GM19455 (cell line): ENCODE results near the gene ISG20L2.

ENCODE experiments used
- ATAC-seq: cut with Tn5 transposase; IDR thresholded peaks from one replicate; pipeline ENCODE4 v1.9.1; 2021; ENCODE audit not compliant: unreplicated experiment

The ISG20L2 gene

GRCh38 chr1:156741481-156741983 is 13.0 kb upstream of the ISG20L2 start:
- no peak for ATAC-seq

- ATAC-seq: peak; percentile 76
Measured at GRCh38 chr1:156740741-156741480, 12.3 kb upstream of the ISG20L2 start, which contains the start of gene MRPL24. MRPL24 (minus strand) TSS chr1:156741088; CDS start chr1:156738704, 2,384 bp downstream.

- peak; percentile 5 for ATAC-seq
Measured at GRCh38 chr1:156740237-156740740, 11.7 kb upstream of the ISG20L2 start.

- no peak for ATAC-seq
Measured at GRCh38 chr1:156738916-156739315, 10.3 kb upstream of the ISG20L2 start.

GRCh38 chr1:156738407-156738806 is 9.8 kb upstream of the ISG20L2 start:
- no peak for ATAC-seq

- ATAC-seq: no peak
Measured at GRCh38 chr1:156733989-156734584, 5.5 kb upstream of the ISG20L2 start.

GRCh38 chr1:156727926-156728598 is 504 bp downstream of the ISG20L2 start, which contains the start of gene METTL25B:
METTL25B (plus strand) TSS chr1:156728469; CDS start chr1:156729105, 636 bp downstream.
- peak; percentile 59 for ATAC-seq

- ATAC-seq: no peak
Measured at GRCh38 chr1:156727492-156727891, 1.1 kb downstream of the ISG20L2 start.

GRCh38 chr1:156726549-156727226 is 1.9 kb downstream of the ISG20L2 start:
- no peak for ATAC-seq

GRCh38 chr1:156725683-156726280 is 2.8 kb downstream of the ISG20L2 start:
- no peak for ATAC-seq

- ATAC-seq: no peak
Measured at GRCh38 chr1:156721535-156721934, 7.0 kb downstream of the ISG20L2 start.

GRCh38 chr1:156721131-156721530 is 7.4 kb downstream of the ISG20L2 start:
- ATAC-seq: no peak

GRCh38 chr1:156717351-156717750 is 11.2 kb downstream of the ISG20L2 start:
- no peak for ATAC-seq

GRCh38 chr1:156714830-156715229 is 13.7 kb downstream of the ISG20L2 start:
- no peak for ATAC-seq

GRCh38 chr1:156712626-156713025 is 15.9 kb downstream of the ISG20L2 start:
- ATAC-seq: no peak

GRCh38 chr1:156711011-156711817 is 17.4 kb downstream of the ISG20L2 start:
- no peak for ATAC-seq

- no peak for ATAC-seq
Measured at GRCh38 chr1:156709757-156710489, 18.6 kb downstream of the ISG20L2 start.

- no peak for ATAC-seq
Measured at GRCh38 chr1:156709031-156709430, 19.5 kb downstream of the ISG20L2 start.

GRCh38 chr1:156708218-156708661 is 20.3 kb downstream of the ISG20L2 start:
- no peak for ATAC-seq
